Astrocyte (in vitro differentiated cells and primary cell): ENCODE measurements around the gene CAPZB.

Experiments
- EZH2 ChIP-seq: IDR thresholded peaks from 2 replicates; pipeline ENCODE4 v1.6.1; 2012; ENCODE audit warnings: mild to moderate bottlenecking, low read length, inconsistent platforms; ENCODE audit not compliant: insufficient read depth
- TF ChIP-seq, protein P1 (sequence below): IDR thresholded peaks from 2 replicates; pipeline ENCODE4 v1.5.1; 2011; ENCODE audit warnings: low read depth, mild to moderate bottlenecking, inconsistent platforms, low read length, moderate library complexity; ENCODE audit not compliant: insufficient read depth

DNA sequence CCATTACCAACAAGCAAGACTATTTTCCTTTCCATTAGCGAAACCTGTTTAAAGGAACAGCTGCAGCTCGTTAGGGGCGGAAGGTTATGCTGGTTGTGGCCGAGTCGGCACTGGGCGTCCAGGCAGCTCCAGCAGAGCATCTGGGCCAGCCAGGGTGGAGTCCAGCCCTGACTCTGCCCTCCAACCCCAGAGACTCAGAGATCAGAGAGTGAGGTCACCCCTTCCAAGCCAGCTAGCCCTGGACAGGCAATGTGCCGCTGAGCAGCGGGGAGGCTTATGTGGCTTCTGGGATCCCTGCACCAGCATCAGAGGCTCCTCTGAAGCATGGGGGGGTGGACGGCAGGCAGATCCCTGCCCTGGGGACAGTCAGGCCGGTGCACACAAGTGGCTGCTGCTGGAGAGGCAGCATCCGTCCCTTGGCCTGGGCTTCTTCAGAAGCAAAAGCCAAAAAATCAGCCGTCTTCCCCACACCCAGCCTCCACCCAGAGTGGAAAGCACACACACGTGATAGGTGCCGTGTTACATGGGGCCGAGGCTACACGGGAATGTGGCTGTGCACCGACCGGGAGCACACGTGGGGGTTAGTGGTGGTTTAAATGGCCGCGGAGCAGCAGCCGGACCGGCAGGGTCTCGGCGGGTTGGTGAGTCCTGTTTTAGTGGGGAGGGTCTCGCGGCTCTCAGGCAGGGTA is 143.1 kb downstream of the CAPZB start:
- TF ChIP-seq, protein P1, sequence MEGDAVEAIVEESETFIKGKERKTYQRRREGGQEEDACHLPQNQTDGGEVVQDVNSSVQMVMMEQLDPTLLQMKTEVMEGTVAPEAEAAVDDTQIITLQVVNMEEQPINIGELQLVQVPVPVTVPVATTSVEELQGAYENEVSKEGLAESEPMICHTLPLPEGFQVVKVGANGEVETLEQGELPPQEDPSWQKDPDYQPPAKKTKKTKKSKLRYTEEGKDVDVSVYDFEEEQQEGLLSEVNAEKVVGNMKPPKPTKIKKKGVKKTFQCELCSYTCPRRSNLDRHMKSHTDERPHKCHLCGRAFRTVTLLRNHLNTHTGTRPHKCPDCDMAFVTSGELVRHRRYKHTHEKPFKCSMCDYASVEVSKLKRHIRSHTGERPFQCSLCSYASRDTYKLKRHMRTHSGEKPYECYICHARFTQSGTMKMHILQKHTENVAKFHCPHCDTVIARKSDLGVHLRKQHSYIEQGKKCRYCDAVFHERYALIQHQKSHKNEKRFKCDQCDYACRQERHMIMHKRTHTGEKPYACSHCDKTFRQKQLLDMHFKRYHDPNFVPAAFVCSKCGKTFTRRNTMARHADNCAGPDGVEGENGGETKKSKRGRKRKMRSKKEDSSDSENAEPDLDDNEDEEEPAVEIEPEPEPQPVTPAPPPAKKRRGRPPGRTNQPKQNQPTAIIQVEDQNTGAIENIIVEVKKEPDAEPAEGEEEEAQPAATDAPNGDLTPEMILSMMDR, result no peak
- TF ChIP-seq EZH2, result no peak
